ENCODE results near the gene IFNAR1.

Gene IFNAR1

DNA sequence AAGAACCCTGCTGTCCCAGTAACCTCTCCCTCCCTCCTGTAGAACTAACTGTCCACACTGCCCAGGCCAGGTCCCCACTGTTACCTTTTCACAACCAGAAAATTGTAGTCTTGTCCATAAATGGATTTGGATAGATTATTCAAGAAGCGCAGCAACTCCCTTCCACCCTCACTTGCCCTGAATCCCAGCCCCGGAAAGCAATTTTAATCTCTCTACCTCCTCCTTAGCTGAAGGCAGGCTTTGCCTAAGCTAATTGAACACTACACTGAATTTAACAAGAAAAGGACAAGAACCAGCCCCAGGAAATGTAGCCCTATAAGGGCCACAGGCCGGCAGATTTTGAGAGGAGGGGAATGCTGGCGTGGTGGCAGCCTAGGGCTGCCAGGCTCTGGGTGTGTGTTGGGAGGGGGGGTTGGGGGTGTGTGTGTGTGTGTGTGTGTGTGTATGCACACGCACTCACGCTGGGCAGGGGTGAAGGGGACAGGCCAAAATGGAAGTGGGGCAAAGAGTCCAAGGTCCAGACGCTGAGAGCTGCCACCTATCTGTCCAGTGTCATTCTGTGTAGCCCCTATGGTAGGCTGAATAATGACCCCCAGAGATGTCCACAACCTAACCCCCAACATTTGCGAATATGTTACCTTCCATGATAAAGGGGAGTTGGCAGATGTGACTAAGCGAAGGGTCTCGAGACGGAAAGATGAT, 67.7 kb downstream of the IFNAR1 start:
- Histone ChIP-seq H3K27me3 (replicated peaks; ENCODE audit: control insufficient read depth, insufficient read depth, low read length) (no peaks in the 10 kb centered on the region), H3K9me3 (ENCODE audit: control insufficient read depth, low read length) (no peaks in the 10 kb centered on the region), H3K9ac (ENCODE audit: low read length) (no peak overlapping the region), H3K36me3 (ENCODE audit: control insufficient read depth, insufficient read depth, low read length, severe bottlenecking) (no peaks in the 10 kb centered on the region), H3K4me1 (ENCODE audit: control insufficient read depth, insufficient read depth, low read length) (peaks cover 33% of the 10 kb centered on the region), H3K4me3 (ENCODE audit: low read length) (no peak overlapping the region)
- no peak for DNase-seq (ENCODE audit: low read depth)

DNA sequence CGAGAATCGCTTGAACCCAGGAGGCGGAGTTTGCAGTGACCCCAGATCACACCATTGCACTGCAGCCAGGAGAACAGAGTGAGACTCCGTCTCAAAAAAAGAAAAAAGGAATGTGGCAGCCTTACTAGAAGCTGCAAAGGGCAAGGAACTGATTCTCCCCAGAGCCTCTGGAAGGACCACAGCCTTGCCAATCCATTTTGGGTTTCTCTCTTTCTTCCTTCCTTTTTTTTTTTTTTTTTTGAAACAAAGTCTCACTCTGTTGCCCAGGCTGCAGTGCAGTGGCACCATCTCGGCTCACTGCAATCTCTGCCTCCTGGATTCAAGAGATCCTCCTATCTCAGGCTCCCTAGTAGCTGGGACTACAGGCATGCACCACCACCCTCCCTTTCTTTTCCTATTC, 68.6 kb downstream of the IFNAR1 start:
- peaks cover 33% of the 10 kb centered on the region for H3K4me1 ChIP-seq (ENCODE audit: control insufficient read depth, insufficient read depth, low read length)
- no peaks in the 10 kb centered on the region for H3K27me3 ChIP-seq (replicated peaks; ENCODE audit: control insufficient read depth, insufficient read depth, low read length)
- no peaks in the 10 kb centered on the region for H3K36me3 ChIP-seq (ENCODE audit: control insufficient read depth, insufficient read depth, low read length, severe bottlenecking)
- H3K4me3 ChIP-seq (ENCODE audit: low read length), result no peak overlapping the region
- no peaks in the 10 kb centered on the region for H3K9me3 ChIP-seq (ENCODE audit: control insufficient read depth, low read length)
- DNase-seq (ENCODE audit: low read depth), result no peak
- H3K9ac ChIP-seq (ENCODE audit: low read length), result no peak overlapping the region

DNA sequence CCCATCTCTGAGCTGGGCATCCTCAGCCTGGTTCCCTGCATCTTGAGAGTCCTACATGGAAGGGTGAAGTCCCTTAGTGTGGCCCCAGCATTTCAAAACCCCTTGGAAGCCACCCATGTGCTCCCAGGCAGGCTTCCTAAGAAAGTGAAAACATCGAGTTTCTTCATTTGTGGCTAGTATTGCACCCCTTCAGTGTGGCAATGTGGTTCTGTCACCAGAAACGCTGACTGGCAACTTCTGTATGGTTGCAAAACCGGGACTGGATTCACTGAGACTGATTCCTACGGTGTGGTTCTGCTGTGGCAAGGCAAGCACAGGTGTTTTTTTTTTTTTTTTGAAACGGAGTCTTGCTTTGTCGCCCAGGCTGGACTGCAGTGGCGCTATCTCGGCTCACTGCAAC, 69.5 kb downstream of the IFNAR1 start:
- Histone ChIP-seq H3K4me3 (ENCODE audit: low read length) (no peak overlapping the region), H3K36me3 (ENCODE audit: control insufficient read depth, insufficient read depth, low read length, severe bottlenecking) (no peaks in the 10 kb centered on the region), H3K4me1 (ENCODE audit: control insufficient read depth, insufficient read depth, low read length) (peaks cover 33% of the 10 kb centered on the region), H3K9ac (ENCODE audit: low read length) (no peak overlapping the region), H3K27me3 (replicated peaks; ENCODE audit: control insufficient read depth, insufficient read depth, low read length) (no peaks in the 10 kb centered on the region), H3K9me3 (ENCODE audit: control insufficient read depth, low read length) (no peaks in the 10 kb centered on the region)
- DNase-seq (ENCODE audit: low read depth), result no peak

DNA sequence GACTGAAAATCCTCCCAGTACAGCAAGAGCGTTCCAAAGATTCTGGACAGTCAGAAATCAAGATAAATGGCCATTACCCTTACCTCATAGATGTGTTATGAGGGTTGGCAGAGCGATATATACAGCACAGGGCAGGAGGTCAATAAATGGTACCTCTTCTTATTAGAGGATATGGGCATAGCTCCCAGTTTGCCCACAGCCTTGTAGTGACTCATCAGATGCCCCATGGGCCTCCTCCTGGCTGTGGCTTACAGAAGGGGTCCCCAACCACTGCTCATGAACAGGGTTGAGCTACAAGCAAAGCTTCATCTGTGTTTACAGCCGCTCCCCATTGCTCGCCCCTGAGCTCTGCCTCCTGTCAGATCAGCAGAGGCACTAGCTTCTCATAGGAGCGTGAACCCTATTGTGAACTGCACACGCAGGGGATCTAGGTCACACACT, 71.1 kb downstream of the IFNAR1 start:
- DNase-seq (ENCODE audit: low read depth), result no peak

DNA sequence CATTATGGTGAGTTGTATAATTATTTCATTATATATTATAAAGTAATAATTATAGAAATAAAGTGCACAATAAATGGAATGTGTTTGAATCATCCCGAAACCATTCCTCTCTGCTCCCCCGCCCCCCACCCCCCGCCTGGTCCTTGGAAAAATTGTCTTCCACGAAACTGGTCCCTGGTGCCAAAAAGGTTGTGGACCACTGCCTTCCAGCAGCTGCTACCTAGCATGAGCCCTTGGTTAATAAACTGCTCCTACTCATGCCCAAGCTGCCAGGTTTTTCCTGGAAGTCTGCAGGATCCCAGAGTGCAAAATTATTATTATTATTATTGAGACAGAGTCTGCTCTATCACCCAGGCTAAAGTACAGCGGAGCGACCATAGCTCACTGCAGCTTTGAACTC, 71.7 kb downstream of the IFNAR1 start:
- DNase-seq (ENCODE audit: low read depth), result no peak
- Histone ChIP-seq H3K4me3 (ENCODE audit: low read length) (no peak overlapping the region), H3K36me3 (ENCODE audit: control insufficient read depth, insufficient read depth, low read length, severe bottlenecking) (no peaks in the 10 kb centered on the region), H3K9me3 (ENCODE audit: control insufficient read depth, low read length) (no peaks in the 10 kb centered on the region), H3K9ac (ENCODE audit: low read length) (no peak overlapping the region), H3K4me1 (ENCODE audit: control insufficient read depth, insufficient read depth, low read length) (peaks cover 33% of the 10 kb centered on the region), H3K27me3 (replicated peaks; ENCODE audit: control insufficient read depth, insufficient read depth, low read length) (no peaks in the 10 kb centered on the region)

More for the DNA sequence above, 71.1 kb downstream of the IFNAR1 start:
- Histone ChIP-seq H3K9ac (ENCODE audit: low read length) (no peak overlapping the region), H3K4me1 (ENCODE audit: control insufficient read depth, insufficient read depth, low read length) (peaks cover 33% of the 10 kb centered on the region), H3K9me3 (ENCODE audit: control insufficient read depth, low read length) (no peaks in the 10 kb centered on the region), H3K4me3 (ENCODE audit: low read length) (no peak overlapping the region), H3K36me3 (ENCODE audit: control insufficient read depth, insufficient read depth, low read length, severe bottlenecking) (no peaks in the 10 kb centered on the region), H3K27me3 (replicated peaks; ENCODE audit: control insufficient read depth, insufficient read depth, low read length) (no peaks in the 10 kb centered on the region)

DNA sequence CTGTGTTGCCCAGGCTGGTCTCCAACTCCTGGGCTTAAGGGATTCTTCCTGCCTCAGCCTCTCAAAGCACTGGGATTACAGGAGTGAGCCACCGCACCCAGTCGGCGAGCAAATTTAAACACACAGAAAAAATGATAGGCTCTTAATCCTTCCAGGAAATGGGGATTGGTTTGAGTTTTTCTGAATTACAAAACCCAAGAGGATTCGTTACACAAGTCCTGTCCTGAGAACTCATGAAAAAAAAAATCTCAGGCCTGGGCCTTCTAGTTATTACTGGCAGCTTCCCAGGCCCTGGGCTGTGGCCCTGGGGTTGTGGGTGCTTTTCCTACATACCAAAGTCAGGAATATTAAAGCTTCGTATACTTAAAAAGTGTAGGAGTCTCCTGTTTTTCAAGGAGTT, 72.2 kb downstream of the IFNAR1 start:
- peak; percentile 81 for DNase-seq (ENCODE audit: low read depth)
- Histone ChIP-seq H3K36me3 (ENCODE audit: control insufficient read depth, insufficient read depth, low read length, severe bottlenecking) (no peaks in the 10 kb centered on the region), H3K4me3 (ENCODE audit: low read length) (no peak overlapping the region)

DNA sequence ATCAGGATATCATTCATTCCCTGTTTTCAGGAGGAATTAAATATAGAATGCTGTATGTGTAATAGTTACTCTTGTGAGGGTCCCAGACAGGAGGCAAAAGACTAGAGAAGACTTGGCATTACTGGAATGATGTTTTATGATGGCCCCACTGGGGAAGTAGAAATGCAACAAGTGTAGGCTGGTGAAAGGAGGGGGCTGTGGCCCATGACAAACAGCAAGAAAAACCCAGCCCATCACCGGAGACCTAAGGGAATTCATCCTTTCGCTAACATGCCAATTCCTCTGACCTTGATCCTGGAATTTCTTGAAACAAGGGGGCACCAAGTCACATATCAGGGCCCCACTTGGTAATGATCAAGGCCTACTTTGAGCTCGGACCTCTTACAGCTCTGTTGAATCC, 72.9 kb downstream of the IFNAR1 start:
- H3K4me3 ChIP-seq (ENCODE audit: low read length), result no peak overlapping the region
- no peak overlapping the region for H3K9ac ChIP-seq (ENCODE audit: low read length)
- peaks cover 39% of the 10 kb centered on the region for H3K4me1 ChIP-seq (ENCODE audit: control insufficient read depth, insufficient read depth, low read length)
- no peaks in the 10 kb centered on the region for H3K36me3 ChIP-seq (ENCODE audit: control insufficient read depth, insufficient read depth, low read length, severe bottlenecking)
- no peaks in the 10 kb centered on the region for H3K9me3 ChIP-seq (ENCODE audit: control insufficient read depth, low read length)
- no peaks in the 10 kb centered on the region for H3K27me3 ChIP-seq (replicated peaks; ENCODE audit: control insufficient read depth, insufficient read depth, low read length)
- no peak for DNase-seq (ENCODE audit: low read depth)

More for the DNA sequence above, 72.2 kb downstream of the IFNAR1 start:
- H3K4me1 ChIP-seq (ENCODE audit: control insufficient read depth, insufficient read depth, low read length), result peaks cover 36% of the 10 kb centered on the region
- H3K27me3 ChIP-seq (replicated peaks; ENCODE audit: control insufficient read depth, insufficient read depth, low read length), result no peaks in the 10 kb centered on the region
- H3K9me3 ChIP-seq (ENCODE audit: control insufficient read depth, low read length), result no peaks in the 10 kb centered on the region
- H3K9ac ChIP-seq (ENCODE audit: low read length), result no peak overlapping the region

DNA sequence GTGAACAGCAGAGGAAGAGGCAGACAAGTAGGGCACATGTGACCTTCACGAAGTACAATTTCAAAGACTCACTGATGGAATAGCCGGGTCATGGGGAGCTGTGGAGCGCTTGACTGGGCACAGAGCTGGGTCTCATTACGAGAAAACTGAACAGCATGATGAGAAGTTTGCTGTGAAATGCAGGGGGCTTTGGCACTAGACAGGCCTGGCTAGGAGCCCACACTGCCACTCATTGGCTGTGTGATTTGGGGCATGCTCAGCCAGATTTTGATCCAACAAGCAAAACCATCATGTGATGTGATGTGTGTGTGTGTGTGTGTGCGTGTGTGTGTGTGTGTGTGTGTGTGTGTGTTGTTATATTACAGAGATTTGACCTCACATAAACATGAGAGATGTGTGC, 73.6 kb downstream of the IFNAR1 start:
- Histone ChIP-seq H3K4me3 (ENCODE audit: low read length) (no peak overlapping the region), H3K9me3 (ENCODE audit: control insufficient read depth, low read length) (no peaks in the 10 kb centered on the region), H3K36me3 (ENCODE audit: control insufficient read depth, insufficient read depth, low read length, severe bottlenecking) (no peaks in the 10 kb centered on the region), H3K4me1 (ENCODE audit: control insufficient read depth, insufficient read depth, low read length) (peaks cover 39% of the 10 kb centered on the region), H3K9ac (ENCODE audit: low read length) (no peak overlapping the region), H3K27me3 (replicated peaks; ENCODE audit: control insufficient read depth, insufficient read depth, low read length) (no peaks in the 10 kb centered on the region)
- DNase-seq (ENCODE audit: low read depth), result no peak

DNA sequence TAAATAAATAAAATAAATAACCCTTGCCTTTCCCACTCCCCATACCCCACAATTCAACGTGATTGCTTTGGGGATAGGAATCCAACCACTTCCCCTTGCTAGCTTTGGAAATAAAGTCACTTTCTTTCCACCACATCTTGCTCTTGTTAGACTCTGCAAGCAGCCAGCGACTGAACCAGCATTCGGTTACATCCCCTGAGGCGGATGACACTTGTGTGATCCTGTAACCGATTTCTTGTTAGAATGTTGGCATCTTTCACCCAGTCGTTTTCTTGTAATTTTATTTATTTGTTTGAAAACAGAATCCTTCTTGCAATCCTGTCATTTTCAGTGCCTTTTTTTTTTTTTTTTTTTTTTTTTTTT, 76.8 kb downstream of the IFNAR1 start:
- peak; percentile 48 for DNase-seq (ENCODE audit: low read depth)
- Histone ChIP-seq H3K4me1 (ENCODE audit: control insufficient read depth, insufficient read depth, low read length) (peaks cover 31% of the 10 kb centered on the region), H3K9me3 (ENCODE audit: control insufficient read depth, low read length) (no peaks in the 10 kb centered on the region), H3K36me3 (ENCODE audit: control insufficient read depth, insufficient read depth, low read length, severe bottlenecking) (no peaks in the 10 kb centered on the region), H3K27me3 (replicated peaks; ENCODE audit: control insufficient read depth, insufficient read depth, low read length) (no peaks in the 10 kb centered on the region), H3K4me3 (ENCODE audit: low read length) (no peak overlapping the region), H3K9ac (ENCODE audit: low read length) (no peak overlapping the region)

DNA sequence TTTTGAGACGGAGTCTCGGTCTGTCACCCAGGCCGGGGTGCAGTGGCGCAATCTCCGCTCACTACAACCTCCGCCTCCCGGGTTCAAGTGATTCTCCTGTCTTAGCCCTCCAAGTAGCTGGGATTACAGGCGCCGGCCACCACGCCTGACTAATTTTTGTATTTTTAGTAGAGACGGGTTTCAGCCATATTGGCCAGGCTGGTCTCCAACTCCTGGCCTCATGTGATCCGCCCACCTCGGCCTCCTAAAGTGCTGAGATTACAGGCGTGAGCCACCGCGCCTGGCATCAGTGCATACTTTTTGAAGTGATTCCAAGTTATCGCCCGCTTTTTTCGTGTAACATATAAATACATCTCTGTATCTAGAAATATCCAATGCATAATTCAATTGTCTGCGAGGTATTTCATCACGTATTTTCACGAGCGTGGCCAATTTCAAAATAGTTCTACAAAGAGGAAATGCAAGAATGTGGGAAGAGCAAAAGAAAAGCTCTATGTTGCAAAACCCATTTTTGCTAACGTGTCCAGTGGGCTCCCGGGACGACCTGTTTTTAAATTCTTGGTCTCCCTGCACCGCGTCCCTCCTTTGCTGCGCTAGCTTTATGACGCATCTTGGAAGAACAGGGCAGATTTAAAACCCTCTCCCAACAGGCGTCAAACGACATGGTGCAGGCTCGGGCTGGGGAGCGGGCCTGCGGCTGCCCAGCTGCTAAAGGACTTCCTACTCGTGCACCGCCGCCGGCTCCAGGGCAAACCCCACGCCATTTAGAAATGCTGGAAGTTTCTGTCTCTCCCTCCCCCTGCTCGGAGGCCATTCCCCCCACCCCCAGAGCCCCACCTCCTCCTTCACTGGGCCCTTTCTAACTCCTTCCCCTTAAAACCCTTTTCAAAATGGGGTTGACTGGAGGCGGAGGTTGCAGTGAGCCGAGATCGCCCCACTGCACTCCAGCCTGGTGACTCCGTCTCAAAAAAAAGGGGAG, 77.5 kb downstream of the IFNAR1 start:
- no peak for DNase-seq (ENCODE audit: low read depth)
- Histone ChIP-seq H3K9me3 (ENCODE audit: control insufficient read depth, low read length) (no peaks in the 10 kb centered on the region), H3K9ac (ENCODE audit: low read length) (peak overlapping the region; percentile 78), H3K36me3 (ENCODE audit: control insufficient read depth, insufficient read depth, low read length, severe bottlenecking) (no peaks in the 10 kb centered on the region), H3K4me3 (ENCODE audit: low read length) (peak overlapping the region; percentile 73), H3K4me1 (ENCODE audit: control insufficient read depth, insufficient read depth, low read length) (peaks cover 30% of the 10 kb centered on the region), H3K27me3 (replicated peaks; ENCODE audit: control insufficient read depth, insufficient read depth, low read length) (no peaks in the 10 kb centered on the region)

DNA sequence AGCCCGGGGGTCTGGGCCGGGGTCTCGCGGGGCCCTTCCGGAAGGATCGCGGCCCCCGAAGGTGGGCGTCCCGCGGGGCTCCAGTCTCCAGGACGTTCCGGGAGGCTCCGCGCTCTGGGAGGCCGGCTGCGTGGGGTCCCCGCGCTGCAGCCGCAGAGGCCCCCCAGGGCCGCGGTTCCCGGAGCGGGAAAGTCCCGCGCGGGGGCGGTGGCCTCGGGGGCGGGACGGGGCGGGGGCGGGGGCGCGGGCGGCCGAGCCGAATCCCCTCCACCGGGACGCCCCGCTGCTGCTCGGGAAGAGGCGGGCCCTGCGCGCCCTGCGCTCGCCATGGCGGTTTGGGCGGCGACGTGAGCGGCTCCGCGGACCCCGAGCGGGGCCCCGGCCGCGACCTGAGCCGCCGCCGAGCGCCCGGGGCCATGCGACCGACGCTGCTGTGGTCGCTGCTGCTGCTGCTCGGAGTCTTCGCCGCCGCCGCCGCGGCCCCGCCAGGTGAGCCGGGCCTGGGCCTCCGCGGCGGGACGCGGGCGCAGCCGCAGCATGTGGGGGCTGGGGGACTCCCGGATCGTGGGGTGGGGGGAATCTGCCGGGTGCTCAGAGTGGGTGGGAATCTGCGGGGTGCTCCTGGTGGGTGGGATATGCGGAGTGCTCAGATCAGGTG, 78.5 kb downstream of the IFNAR1 start, which contains the start of gene IFNGR2:
Gene IFNGR2 (plus strand): TSS at position 286 of the 658 bp plus-strand sequence. CDS start 131 bp downstream, at position 417.
- peak; percentile 68 for DNase-seq (ENCODE audit: low read depth)
- Histone ChIP-seq H3K27me3 (replicated peaks; ENCODE audit: control insufficient read depth, insufficient read depth, low read length) (no peaks in the 10 kb centered on the region), H3K9me3 (ENCODE audit: control insufficient read depth, low read length) (no peaks in the 10 kb centered on the region), H3K36me3 (ENCODE audit: control insufficient read depth, insufficient read depth, low read length, severe bottlenecking) (no peaks in the 10 kb centered on the region), H3K4me1 (ENCODE audit: control insufficient read depth, insufficient read depth, low read length) (peaks cover 28% of the 10 kb centered on the region), H3K9ac (ENCODE audit: low read length) (peak within 1 kb of the TSS; percentile 92), H3K4me3 (ENCODE audit: low read length) (peak within 1 kb of the TSS; percentile 88)
